ENCODE measurements around the gene C14orf180.
A peak's percentile ranks its signal among the peaks of the same experiment; 100 is the strongest.

The C14orf180 gene

DNA sequence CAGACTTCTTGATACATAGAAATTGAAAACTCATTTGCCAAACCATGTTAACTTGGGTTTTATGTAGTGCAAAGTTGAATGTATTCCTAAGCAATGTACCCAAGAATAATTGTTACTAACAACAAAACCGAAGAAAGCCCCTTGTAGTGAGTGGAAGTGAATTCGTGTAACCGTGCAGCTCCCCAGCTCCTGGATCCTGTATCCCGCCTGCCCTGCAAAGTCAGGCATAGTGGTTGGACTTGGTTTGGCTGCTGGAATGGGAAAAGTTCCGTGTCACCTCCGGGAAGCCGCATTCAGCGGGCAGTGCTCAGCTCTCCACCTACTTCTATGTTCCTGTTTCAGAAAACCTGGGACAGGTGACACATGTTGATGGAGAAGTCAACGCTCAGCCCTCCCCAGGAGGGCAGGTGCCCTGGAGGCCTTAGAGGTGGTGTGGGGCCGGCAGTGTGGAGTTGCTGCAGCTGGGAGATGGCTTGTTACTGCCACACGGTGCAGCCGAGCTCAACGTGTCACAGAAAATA lies 29.2 kb upstream of the C14orf180 start:
- DNase-seq (ENCODE audit: low read depth, low spot score), result no peak

DNA sequence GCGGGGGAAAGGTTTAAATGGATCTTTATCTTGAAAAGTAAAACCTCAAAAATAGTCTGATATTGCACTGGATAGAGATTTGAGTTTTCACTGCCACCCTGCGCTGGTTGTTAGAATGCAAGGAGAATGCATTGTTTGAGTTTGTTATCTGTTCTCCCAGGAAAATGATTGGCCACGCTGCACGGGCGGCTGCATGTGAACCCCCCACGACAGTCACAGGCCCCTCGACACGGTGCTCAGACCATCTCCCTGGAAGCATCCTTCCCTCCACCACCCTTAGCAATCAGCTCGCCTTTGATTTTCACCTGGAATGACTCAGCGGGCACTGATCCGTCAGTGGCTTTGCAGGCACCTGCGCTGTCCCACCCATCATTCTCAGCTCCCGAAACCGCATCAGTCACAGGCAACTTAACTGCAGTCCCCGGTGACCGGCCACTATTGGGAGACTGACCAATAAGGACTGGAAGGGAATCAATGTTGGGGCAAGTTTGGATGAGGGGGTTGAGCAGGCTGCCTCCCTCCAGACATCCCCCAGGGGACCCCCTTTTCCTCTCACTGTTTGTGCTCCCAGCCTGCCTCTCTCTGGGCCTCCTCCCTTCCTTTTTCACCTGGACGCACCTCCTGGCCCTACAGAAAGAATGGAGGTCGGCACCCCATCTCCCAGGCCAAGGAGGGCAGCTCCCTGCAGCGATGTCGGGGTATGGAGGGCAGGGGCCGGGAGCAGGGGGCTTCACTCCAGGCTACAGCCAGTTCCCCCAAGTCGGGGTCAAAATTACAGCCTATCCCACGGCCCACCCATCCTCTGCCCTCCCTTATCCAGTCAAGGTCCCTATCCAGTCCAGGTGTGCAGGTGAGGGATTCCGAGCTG lies 28.5 kb upstream of the C14orf180 start:
- no peak for DNase-seq (ENCODE audit: low read depth, low spot score)

DNA sequence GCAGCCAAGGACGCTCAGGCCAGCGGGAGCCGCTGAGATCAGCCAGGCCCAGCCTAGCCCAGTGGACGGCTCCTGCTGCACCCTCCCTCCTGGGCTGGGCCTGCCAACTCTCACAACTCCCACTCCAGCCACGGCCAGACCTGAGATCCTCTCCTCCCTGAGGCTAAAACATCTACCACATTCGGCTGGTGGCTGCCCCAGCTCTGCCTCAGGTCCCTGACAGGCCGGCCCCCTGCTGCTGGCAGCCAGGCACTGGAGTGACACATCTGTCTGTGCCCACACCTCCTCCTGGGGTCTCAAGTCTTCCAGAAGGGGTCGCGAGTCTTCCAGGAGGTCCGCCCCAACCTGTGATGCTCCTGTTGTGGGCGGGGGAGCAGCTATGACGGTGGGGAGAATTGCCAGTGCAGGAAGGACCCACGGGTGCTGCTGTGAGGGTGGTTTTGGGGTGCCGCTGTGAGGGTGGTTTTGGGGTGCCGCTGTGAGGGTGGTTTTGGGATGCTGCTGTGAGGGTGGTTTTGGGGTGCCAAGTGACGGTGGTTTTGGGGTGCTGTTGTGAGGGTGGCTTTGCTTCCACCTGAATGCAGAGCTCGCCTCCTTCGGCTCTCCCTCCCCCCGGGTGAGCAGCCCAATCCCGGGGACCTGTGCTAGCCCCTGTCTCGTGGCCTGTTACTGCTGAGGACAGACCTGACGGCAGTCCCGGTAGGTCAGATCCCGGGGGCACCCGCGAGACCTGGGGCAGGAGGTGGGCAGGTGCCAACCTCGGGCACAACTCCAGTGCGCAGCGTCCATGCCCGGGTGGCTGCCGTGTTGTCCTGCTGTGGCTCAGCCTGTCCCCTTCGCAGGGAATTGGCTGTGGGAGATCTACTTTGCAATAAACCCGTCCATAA lies 27.5 kb upstream of the C14orf180 start:
- DNase-seq (ENCODE audit: low read depth, low spot score), result no peak

DNA sequence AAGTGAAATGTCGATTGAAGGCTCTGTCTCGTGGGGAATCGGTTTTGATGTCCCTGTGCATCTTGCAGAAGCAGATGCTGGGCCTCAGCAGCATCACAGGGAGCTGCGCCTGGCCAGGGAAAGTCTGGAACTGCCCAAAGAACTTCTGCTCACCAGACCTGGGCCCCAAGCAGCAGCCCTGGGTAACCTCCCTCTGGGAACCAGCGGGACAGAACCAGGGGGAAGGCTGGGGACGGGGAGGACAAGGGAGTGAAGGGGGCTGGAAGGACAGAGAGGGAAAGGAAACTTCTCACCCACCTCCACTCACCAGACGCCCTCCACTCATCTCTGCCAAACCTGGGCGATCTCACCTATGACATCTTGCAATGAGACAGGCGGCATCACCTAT lies 26.8 kb upstream of the C14orf180 start:
- no peak for DNase-seq (ENCODE audit: low read depth, low spot score)

DNA sequence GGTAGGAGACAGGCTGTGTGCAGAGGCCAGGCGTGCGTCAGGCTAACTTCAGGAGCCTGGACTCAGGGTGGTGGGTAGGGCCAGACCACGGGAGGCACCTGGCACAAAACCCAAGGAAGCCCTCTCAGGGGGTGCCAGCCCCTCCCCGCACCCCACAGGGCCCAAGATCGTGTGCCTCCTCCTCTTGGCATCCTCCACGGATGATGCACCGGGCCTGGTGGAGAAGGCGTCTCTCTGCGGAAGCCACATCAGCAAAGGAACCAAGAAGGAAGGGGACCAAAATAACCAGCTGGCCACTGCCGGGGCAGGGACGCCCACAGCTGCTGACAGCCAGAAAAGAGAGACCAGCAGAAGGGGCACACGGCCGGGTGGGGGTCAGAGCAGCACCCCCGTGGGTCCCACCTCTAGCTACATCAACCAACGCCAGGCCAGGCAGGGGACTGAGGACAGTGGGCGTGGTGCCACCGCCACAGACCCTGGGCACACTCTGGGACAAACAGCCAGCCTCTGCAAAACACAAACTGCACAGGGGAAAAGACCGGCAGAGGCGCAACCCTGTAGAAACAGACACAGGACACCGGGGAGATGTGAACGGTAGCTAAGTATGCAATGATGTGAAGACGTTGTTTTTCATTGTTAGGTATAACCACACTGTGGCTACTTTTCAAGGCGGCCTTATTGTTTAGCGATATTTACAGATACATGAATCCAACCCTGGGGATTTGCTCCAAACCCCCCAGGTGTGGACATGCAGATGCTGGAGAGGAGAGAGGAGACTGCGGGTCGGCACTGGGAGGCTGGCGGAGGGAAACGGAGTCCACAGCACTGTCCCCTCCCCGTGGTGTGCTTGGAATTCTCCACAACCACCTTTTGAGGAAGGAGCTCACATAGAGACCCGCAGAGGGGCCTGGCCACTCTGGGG lies 26.1 kb upstream of the C14orf180 start:
- no peak for DNase-seq (ENCODE audit: low read depth, low spot score)

DNA sequence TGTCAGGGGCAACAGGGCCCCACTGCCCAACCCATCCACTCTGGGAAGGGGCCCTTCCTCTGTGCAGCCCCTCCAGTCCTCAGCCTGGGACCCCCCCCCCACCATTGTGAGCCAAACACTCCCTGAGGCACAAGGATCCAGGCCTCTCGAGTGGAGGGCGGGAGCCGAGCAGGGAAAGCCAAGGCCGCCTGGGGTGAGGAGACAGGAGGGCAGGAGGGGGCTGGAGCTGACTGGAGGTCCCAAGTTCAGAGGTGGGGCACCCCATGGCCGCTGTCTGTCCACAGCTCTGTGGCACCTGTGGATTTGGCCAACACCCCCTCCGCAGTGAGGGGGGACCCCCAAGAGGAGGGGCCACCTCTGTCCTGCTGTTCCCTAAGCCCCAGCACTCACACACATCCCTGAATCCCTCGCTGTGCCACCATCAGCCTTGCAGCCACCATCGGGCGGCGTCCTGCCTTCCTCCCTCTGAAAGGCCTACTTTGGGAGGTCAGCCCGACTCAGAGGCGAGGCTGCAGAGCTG lies 25.4 kb upstream of the C14orf180 start:
- no peak for DNase-seq (ENCODE audit: low read depth, low spot score)

DNA sequence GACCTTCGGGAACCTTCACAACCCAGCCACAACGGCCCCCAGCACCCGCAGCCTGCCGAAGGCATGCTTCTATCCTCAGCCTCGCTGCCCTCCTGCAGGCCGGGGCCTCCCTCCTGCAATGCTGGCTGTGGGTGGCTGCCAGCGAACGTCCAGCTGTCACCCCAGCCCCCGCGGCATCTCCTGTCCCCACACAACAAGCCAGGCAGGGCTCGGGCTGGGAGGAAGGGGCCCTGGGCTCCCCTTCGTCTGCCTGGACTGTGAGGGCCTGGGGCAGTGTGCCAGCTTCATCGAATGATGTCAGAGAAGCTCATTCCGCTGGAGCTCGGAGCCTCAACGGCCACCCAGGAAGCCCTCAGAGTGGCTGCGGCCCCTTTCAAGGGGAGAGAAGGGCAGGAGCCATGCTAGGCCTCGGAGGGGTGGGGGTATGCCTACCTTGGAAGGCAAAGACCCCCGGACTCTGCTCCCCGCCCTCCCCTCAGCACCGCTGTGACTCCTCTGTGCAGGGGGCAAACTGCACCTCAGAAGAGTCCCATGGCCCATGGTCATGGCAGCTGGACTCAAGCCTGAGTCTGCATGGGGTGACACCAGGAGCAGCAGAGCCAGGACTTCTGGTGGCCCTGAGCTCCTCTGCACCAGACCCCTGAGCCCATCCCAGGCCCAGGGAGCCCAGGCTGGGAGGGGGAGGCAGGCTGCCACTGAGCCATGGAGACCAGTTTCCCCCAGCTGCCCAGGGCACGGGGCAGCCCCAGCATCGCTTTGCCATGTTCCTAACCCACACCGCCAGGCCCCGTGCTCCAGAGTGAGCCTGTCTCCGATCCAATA lies 24.7 kb upstream of the C14orf180 start:
- peak; percentile 36 for DNase-seq (ENCODE audit: low read depth, low spot score)

DNA sequence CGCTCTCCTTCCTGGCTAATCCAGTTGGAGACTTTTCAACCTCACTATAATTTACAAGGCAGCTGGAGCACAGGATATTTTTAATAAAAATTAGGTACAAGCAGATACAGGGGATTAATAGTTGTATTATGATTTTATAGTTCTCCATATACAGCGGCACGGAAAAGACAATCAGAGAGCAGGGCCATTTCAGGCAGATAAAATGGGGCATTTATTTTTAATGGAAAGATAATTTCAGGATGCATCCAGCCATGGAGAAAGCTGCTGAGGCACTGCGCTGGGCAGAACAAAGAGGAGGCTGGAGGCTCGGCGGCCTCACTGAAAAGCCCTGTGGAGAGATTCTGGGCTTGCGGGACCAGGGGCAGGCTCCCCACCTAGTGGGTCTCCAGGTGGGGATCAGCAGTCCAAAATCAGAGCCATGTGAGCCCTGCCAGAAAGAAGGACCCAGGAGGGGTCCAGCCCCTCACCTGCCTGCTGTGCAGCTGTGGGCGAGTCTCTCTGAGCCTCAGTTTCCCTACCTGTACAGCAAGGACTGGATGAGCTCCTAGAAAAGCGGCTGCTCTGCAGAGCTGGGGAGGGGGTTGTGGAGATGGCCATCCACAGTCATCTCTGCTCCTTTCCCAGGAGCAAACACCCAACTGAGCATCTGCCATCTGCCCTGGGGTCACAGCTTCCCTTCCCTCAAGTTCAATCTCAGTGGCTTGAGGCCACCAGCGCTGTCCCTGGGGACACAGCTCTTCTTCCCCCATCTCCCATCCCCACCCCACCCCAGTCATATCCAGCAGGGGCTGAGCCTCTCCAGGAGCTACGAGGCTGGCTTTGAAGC lies 23.9 kb upstream of the C14orf180 start:
- no peak for DNase-seq (ENCODE audit: low read depth, low spot score)

DNA sequence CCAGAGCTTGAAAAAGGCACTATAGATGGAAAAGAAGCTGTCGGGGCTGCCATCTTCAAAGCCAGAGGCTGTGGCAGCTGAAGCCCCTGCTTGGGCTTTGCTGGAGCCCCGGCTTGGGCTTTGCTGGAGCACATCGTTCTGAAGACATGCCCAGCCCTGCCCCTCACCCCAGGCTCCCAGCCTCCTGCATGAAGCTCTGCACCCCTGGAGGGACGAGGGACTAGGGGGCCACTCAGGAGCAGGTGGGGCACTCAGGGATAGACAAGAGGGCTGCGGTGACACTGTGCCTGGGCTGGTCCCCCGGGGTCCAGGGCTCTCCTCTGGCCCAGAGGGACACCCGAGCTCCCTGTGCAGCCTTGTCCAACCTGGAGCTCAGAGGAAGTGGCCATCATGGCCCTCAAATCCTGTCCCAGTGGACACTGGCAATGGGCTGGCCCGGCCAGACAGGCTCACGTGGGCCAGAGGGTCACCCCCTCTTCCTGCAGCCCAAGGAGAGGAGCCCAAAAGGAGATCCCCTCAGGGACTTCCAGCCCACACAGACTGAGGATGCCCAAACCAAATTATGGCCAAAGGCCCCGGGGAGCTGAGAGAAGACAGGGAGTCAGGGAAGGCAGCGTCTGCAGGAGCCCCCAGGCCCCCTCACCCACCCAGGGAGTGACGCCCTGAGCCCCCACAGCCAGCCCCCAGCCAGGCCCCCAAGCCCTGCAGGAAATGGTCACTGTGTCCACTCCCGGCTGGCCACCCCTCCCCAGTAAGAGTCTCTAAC lies 23.1 kb upstream of the C14orf180 start:
- DNase-seq (ENCODE audit: low read depth, low spot score), result no peak

DNA sequence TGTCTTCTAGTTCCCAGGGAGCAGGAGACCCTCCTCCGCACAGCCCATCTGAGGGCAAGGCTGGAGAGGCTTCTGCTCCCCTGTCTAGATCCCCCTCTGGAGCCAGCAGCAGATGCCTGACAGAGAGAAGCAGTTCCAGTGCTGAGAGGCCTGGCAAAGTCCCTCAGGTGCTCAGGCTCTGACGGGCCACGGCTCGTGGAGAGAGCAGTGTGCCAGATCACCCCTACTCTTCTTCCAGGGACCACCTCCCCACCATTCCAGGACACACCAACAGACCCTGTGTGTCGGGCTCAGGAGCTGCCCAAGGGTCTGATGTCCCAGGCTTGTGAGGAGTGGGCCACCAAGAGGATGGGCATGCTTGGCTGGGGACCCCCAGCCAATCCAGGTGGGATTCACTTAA lies 22.5 kb upstream of the C14orf180 start:
- no peak for DNase-seq (ENCODE audit: low read depth, low spot score)

DNA sequence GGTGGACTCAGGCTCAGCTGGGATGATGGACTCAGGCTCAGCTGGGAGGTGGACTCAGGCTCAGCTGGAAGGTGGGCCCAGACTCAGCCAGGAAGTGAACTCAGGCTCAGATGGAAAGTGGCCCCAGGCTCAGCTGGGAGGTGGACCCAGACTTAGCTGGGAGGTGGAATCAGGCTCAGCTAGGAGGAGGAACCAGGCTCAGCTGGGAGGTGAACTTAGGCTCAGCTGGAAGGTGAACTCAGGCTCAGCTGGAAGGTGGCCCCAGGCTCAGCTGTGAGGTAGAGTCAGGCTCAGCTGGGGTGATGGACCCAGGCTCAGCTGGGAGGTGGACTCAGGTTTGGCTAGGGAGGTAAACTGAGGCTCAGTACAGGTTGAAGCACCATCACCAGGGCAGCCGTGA lies 21.8 kb upstream of the C14orf180 start:
- DNase-seq (ENCODE audit: low read depth, low spot score), result no peak

DNA sequence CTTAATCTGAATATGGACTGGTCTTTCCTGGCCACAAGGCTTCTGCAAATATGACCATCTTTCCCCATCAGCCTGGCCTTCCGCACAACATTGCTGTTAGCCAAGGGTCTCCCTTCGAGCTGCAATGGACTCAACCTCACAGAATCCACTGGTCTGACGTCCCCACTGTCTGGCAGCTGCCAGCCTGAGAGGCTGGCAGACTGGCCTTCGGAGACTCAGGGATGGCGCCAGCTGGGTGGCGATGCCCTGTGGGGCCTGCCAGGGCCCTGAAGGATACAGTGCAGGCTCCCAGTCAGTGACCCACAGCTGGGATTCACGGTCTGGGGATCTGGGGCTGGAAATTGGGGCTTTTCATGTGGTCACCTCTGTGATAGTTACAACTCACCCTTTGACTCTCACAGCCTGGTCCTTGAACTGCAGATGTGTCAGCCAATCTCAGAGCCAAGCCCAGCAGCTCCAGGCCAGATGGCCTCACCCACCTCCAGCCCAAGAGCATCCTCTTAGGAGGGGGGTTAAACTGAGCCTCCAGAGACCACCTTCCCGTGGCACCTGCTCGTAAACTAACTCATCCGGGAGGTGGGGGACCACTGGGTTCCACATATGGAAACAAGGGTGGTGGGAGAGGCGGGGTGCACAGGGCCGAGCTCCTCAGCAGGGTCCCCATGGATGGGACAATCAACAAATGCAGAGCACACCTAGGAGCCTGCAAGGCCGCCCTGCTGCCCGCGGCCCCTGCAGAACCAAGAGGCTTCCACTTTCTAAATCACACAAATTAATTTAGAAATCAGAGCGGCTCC lies 21.1 kb upstream of the C14orf180 start:
- no peak for DNase-seq (ENCODE audit: low read depth, low spot score)

DNA sequence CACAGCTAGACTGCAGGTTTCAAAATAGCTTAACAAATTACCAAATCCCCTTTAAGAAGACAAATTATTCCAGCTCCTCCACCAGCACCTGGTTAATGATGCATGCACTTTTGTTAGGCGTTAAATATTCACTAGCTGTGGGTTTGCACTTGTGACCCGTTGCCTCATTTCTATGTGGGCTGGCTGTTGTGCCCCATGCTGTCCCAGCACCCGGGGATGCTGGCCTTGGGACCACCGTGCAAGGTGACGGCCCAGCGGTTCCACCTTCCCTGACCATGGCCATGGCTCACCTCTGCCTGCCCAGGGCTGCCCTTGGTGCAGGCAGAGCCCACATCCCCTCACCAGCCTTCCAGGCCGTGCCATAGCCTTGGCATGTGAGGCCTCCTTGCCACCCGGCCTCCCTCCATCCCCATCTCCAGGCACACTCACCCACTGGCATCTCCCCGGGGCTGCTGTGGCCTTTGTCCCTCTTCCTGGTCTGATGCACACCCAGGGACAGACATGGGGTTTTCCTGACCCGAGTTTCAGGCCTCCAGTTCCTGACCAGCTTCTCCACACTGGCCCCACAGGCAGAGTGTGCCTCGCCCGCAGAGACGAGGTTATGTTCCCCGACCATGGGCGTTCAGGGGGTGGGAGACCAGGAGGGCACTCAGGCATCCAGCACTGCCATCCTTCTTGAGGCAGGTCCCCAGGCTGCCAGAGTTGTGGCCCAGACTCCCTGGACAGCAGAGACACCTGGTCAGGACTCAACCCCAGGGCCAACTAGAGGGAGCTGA lies 20.3 kb upstream of the C14orf180 start:
- DNase-seq (ENCODE audit: low read depth, low spot score), result no peak

DNA sequence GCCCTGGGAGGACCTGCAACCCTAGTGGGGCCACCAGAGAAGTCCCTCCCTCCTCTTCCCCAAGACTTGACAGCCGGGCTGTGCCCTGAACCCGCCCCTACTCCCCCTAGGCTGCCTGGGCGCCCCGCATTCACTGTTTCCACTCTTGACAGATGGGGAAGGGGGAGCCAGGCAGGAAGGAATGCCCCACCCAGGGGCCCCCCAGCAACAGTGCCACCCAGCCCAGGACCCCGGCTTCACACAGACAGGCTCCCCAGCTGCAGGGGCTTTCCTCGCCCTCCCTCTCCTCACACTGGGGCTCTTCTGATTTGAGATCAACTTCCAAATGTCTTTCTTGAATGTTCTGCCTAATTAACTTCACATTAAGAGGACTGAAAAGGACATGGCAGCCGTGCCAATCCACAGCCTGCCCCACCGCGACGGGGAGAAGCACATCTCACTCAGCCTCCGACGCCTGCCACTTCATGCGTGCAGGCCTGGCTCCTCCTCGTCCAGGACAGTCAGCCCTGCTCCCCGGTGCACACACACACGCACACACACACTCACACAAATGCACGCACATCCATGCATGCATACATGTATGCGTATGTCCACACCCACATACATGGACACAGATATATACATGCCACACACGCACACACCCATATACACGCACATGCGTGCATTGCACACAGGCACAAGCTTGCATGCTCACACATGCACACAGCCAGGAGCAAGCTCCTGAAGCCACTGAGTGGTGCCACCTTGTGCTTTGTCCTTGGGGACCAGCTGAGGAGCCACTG lies 19.6 kb upstream of the C14orf180 start:
- DNase-seq (ENCODE audit: low read depth, low spot score), result no peak

DNA sequence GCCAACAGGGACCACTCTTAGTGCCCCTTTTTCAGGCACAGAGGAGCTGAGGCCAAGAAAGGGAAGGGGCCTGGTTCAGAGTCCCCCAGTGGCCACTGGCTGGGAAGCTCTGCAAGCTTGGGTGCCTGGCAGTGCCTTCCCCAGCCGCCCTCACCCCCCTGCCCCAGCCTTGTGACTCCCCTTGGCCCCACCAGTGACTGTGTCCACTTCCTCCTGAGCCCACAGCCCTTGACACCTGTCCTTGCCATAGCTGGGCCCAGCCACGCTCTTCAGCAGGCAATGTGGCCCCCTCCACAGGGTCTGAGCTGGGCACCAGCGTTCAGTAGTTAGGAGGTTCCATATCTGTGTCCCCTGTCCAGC lies 19.0 kb upstream of the C14orf180 start:
- no peak for DNase-seq (ENCODE audit: low read depth, low spot score)

DNA sequence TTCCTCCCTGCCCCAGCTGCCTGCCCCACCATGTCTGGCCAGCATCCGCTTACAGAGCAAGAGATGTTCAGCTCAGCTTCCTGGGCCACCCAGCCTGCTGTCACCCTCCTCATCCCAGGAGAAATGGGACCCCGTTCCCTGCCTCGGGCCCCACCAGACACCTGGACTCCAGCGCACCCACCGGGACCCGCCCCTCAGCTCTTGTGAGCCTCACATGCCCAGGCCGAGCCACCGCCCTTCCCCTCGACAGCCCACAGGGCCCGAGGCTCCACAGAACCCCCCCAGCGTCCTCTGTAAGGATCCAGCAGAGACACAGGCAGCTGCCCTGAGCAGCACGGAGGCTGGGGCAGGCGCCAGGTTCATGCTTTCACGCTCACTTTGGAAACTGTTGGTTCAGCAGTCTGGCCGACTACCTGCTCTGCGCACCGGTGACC lies 18.4 kb upstream of the C14orf180 start:
- no peak for DNase-seq (ENCODE audit: low read depth, low spot score)

Measured in astrocyte of the hippocampus (primary cell).